KG1 (cell line): ENCODE data around the gene BIK.
"Not testable (repeated sequence)": the region's sequence is repeated elsewhere in the genome, so short reads cannot be mapped to it uniquely, and the experiment has no call there.

Experiments
- DNase-seq: peaks from one replicate; lab custom pipeline; 2025; lab: John Stamatoyannopoulos, UW

BIK gene, protein sequence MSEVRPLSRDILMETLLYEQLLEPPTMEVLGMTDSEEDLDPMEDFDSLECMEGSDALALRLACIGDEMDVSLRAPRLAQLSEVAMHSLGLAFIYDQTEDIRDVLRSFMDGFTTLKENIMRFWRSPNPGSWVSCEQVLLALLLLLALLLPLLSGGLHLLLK

GRCh38 chr22:43110444-43110926, at the start of gene BIK:
BIK (plus strand) TSS chr22:43110750; CDS start chr22:43124023, 13,273 bp downstream.
- DNase-seq: no peak

DNA sequence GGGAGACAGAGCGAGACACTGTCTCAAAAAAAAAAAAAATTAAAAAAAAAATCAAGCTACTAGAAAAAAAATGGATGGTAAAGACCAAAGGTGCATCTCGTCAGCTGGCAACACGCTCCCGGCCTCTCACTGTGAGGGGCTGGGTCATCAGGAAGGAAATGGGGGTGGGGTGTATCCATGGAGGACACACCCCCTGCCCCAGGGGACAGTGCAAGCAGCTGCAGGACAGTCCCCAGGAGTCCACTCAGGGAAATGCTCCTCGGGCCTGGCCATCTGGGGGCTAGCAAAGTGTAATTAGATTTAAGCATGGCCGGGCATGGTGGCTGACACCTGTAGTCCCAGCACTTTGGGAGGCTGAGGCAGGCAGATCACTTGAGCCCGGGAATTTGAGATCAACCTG, 44.4 kb upstream of the BIK start:
- no peak for DNase-seq

- DNase-seq: no peak
Observed at GRCh38 chr22:43066844-43067385, 43.6 kb upstream of the BIK start.

- DNase-seq: no peak
Observed at GRCh38 chr22:43077121-43077877, 33.3 kb upstream of the BIK start.

DNA sequence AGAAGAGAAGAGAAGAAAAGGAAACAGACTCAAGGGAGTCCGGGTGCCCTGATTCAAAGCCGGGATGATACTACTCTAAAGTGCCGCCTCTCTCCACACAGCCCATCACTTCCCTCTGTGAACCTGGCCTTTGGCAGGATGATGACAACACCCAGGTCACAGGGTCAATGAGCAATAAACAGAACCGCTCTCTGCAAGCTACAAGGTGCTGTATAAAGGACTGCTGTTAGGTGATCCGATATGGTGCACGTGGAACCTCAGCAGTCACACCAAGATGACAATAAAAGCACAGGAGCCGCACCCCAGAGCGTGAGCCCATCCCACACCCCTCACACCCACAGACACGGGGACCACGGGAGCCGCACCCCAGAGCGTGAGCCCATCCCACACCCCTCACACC, 32.0 kb upstream of the BIK start:
- no peak for DNase-seq

DNA sequence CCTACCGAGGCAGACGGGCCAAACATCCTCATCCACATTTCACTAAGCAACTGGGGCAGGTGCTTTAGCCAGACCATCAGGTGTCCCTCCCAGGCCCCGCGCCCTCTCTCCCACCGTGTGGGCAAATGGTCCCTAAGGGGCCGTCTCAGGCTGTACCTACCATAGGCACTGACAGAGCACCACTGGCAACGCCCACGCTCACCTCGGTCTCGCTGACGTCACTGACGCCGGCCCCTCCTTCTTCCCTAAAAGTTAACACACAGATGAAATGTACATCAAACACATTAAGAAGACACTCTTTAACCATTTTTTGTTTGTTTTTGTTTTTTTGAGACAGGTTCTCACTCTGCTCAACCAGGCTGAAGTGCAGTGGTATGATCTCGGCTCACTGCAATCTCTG, 30.8 kb upstream of the BIK start:
- DNase-seq: no peak

DNA sequence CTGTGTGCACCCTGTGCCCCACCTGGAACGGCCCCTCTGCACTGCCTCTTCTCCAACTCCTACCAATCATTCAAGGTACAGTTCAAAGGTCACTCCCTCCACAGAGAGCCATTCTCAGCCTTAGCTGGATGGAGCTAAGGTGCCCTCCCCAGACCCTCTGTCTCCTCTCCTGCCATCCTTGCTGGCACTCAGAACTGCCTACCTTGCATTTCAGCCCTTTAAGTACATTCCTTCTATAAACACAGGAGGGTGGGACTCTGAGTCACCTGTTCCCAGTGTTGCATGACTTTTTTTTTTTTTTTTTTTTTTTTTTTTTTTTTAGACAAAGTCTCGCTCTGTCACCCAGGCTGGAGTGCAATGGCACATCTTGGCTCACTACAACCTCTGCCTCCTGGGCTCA, 29.9 kb upstream of the BIK start:
- no peak for DNase-seq

GRCh38 chr22:43081968-43082367, 28.6 kb upstream of the BIK start:
- DNase-seq: no peak

DNA sequence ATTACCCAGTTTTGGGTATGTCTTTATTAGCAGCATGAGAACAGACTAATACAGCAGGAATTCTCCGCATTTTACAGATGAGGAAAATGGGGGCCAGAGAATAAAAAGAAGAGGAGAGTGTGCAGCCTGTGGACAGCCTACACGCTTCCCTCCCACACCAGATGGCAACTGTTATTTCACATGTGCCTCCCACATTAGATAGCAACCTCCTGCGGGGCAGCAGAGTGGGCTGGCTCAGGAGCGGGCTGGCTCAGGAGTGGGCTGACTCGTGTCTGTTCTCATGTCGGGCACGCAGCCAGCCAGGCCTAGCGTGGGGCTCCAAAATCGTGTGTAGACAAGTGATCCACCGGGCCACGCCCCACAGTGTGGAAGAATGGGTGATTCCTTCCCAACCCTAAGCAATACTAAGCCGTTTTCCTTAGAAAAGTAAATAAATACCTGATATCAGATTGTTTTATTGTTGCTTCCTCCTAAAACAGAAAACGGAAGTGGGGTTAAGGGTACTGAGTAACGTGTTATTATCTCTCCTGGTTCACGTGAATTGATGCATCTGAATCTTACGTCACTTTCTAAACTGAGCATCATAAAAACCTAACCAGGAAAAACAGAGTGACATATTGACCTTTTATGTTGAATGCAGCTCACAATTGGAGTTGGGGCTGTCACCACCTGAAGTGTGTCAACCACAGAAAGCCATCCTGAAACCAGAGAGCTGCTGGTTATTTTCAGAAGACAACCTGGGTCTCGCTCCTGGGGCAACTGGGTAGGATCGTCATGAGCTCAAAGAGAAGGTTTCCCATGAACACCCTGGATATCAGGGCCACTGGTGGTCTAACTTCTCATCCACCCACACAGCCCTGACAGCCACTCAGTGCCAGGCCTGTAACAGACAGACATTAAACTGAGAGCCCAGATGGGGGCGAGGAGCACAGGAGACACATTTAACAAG, 24.6 kb upstream of the BIK start:
- no peak for DNase-seq

DNA sequence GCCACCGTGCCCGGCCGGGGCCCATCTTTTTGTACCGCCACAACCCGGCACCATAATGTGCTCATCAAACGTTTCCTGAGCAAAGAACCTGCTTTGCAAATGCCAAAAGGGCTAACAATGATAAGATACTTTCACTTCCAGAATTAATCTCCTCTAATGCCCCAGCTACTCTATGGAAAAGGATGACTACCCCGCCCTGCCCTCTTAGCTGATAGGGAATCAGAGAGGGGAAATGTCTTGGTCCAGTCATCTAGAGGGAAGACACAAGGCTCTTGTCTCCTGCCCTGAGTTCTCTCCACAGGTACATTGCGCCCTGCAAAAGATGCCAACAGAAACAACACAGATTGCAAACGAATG, 21.9 kb upstream of the BIK start:
- no peak for DNase-seq

DNA sequence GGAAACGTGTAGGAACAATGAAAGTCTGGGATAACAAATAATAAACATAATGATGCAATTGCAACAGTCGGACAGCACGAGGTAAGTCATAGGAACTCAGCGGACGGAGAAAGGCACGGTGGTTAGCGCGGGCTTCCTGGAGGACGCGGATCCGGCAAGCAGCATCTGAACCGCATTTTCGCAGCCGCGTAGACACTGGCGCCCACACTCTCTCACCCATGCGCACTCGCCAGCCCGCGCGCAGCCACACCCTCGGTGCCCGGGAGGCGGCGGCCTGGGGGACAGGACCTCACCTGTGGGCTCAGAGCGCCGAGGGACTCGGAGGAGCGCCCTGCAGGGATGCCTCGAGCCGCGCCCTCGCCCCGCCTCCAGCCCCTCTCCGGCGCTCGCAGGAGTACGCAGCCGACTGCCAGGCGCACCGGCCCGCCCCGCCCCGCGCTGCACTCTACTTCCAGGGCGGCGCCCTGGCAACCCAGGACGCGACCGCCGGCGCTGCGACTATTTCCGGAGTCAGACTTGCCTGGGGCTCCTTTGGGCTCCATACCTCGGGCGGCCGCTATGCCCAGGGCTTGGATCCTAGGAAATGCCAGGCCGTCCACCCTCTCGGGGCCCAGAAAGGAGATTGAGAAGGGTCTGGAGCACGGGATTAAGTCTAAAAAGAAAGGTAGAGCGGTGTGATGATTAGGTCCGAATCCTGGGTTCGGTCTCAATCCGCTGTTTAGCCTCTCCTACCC, 21.4 kb upstream of the BIK start, which contains the start of gene TTLL1:
Gene TTLL1, minus strand, starts transcription at position 408 of the 734 bp plus-strand sequence. CDS start 13,805 bp downstream, outside the sequence.
- DNase-seq: peak; percentile 82

- DNase-seq: peak; percentile 64
Observed at GRCh38 chr22:43090130-43090789, 20.3 kb upstream of the BIK start.

DNA sequence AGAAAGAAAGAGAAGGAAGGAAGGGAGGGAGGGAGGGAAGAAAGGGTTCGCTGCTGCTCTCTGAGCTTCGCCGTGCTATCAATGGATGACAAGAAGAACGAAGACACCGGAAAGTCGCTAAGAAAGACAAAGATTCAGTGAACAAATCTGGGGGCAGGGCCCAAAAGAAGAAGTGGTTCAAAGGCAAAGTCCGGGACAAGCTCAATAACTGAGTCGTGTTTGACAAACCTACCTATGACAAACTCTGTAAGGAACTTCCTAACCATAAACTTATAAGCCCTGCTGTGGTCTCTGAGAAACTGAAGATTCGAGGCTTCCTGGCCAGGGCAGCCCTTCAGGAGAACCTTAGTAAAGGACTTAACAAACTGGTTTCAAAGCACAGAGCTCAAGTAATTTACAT, 18.5 kb upstream of the BIK start:
- peak; percentile 23 for DNase-seq

DNA sequence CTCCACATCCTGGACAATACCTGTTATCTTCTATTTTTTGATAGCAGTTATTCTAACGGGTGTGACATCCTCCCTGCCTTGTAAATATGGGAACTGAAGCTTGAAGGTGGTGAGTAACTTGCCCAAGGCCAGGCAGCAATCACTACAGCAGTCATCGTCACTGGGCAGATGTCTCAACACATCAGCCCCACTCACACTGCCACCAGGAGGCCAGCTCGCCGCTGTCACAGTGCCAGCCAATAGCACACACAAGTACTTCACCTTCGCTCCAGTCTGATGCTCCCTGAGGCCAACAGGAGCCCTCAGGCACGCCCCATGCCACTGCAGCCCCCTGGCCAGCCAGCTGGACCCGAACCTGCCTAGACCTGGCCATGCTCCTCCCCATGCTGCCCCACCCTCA, 16.5 kb upstream of the BIK start:
- DNase-seq: no peak

- no peak for DNase-seq
Observed at GRCh38 chr22:43094551-43094950, 16.0 kb upstream of the BIK start.

DNA sequence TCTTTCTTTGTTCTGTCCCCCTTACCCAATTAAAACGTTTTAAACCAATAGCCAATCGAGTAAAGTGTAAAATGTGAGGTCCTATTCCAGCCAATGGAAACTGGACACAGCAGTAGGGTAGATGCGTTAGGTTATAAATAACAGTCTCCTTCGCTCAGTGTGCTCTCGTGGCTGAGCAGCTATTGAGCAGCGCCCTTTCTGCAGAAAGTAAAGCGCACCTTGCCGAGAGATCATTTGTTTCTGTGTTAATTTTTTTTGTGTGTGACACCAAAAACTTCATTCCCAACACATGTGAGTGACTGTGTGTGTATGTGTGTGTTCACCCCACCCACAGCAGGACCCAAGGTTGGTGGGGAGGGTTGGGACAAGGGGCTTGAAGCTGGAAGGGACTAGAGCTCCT, 14.1 kb upstream of the BIK start:
- DNase-seq: no peak

- DNase-seq: no peak
Observed at GRCh38 chr22:43098356-43098755, 12.2 kb upstream of the BIK start.

- no peak for DNase-seq
Observed at GRCh38 chr22:43099095-43099494, 11.5 kb upstream of the BIK start.

GRCh38 chr22:43100225-43100624, 10.3 kb upstream of the BIK start:
- DNase-seq: no peak

GRCh38 chr22:43101306-43101705, 9.2 kb upstream of the BIK start:
- DNase-seq: no peak

- not testable (repeated sequence) for DNase-seq
Observed at GRCh38 chr22:43104056-43104625, 6.4 kb upstream of the BIK start.
